GM13977 (cell line): ENCODE measurements around the gene ATXN2.
"Not testable (repeated sequence)": the region's sequence is repeated elsewhere in the genome, so short reads cannot be mapped to it uniquely, and the experiment has no call there.

Experiments
- DNase-seq: peaks from one replicate; pipeline ENCODE4 v3.0.0; 2012; ENCODE audit warnings: low spot score
- CTCF ChIP-seq: IDR thresholded peaks from 2 replicates; pipeline ENCODE4 v1.5.1; 2012; ENCODE audit warnings: mild to moderate bottlenecking, control low read depth; ENCODE audit not compliant: insufficient read depth; ENCODE audit errors: extremely low read depth, missing control alignments
- in situ Hi-C: fragments of 300-500 bp; cut with MboI; formaldehyde crosslinking; loops from one replicate; pipeline ENCODE4 v1.12.0; 2022; ENCODE audit warnings: low sequenced_read_pairs, low pct_unique_long_range_greater_than_20kb, mixed read lengths, inconsistent platforms; ENCODE audit not compliant: unreplicated experiment

Gene ATXN2

GRCh38 chr12:111494676-111495075, 104.4 kb downstream of the ATXN2 start:
- TF ChIP-seq CTCF, result no peak
- no peak for DNase-seq
- in situ Hi-C loops, result no loop called here

- in situ Hi-C loops, DNase-seq: not testable (repeated sequence)
These were observed 106.1 kb downstream of the ATXN2 start for GRCh38 chr12:111492979-111493378.

GRCh38 chr12:111488798-111489197, 110.3 kb downstream of the ATXN2 start:
- in situ Hi-C loops, result no loop called here
- no peak for TF ChIP-seq CTCF
- DNase-seq, result no peak

GRCh38 chr12:111488271-111488670, 110.8 kb downstream of the ATXN2 start:
- in situ Hi-C loops, result no loop called here
- no peak for DNase-seq
- TF ChIP-seq CTCF, result no peak

- peak; percentile 35 for TF ChIP-seq CTCF
- in situ Hi-C loops, result no loop called here
- no peak for DNase-seq
These were observed 116.7 kb downstream of the ATXN2 start for GRCh38 chr12:111482462-111482861.

GRCh38 chr12:111471236-111471635, 127.9 kb downstream of the ATXN2 start:
- in situ Hi-C loops, result no loop called here

GRCh38 chr12:111469401-111469800, 129.7 kb downstream of the ATXN2 start:
- DNase-seq, result no peak
- in situ Hi-C loops, result no loop called here
- TF ChIP-seq CTCF, result no peak

More at GRCh38 chr12:111471236-111471635, 127.9 kb downstream of the ATXN2 start:
- no peak for TF ChIP-seq CTCF
- no peak for DNase-seq

GRCh38 chr12:111467857-111468241, 131.3 kb downstream of the ATXN2 start:
- in situ Hi-C loops, result no loop called here
- TF ChIP-seq CTCF, result no peak
- no peak for DNase-seq
